PC-3 (cell line): ENCODE measurements around the gene MPST.

Experiments used
- EZH2 ChIP-seq: fragments of 300-600 bp; sonication (generic); IDR thresholded peaks from one replicate; pipeline ENCODE4 v1.6.1; 2017; ENCODE audit warnings: antibody characterized with exemption, mild to moderate bottlenecking, low read length; ENCODE audit not compliant: unreplicated experiment
- EZH2phosphoT487 ChIP-seq: fragments of 300-600 bp; sonication (generic); IDR thresholded peaks from 2 replicates; pipeline ENCODE4 v1.6.1; 2018; ENCODE audit warnings: mild to moderate bottlenecking, antibody characterized with exemption, low read length, borderline replicate concordance
- TF ChIP-seq, protein P1 (sequence below): fragments of 300-600 bp; sonication (generic); conservative IDR thresholded peaks from 2 replicates; pipeline ENCODE4 v1.5.1; 2017; ENCODE audit warnings: antibody characterized with exemption, low read depth, mild to moderate bottlenecking, low read length

DNA sequence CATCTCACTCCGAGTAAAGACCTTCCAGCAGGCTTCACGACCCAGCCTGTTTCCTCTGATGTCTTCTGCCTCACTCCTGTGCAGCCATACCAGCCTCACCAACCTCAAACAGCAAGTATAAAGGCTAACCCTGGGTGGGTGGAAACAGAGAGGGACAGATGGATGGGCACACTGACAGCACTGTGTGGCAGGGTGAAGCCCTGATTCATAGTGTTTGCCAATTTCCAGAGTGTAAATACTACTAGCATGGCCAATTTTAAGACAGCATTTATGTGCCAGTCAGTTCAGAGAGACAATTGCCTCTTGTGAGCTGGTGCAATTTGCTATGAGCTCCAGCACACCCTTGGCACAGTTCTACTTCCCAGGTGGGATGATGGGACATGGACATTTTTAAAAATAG, 21.8 kb upstream of the MPST start:
- TF ChIP-seq, protein P1, sequence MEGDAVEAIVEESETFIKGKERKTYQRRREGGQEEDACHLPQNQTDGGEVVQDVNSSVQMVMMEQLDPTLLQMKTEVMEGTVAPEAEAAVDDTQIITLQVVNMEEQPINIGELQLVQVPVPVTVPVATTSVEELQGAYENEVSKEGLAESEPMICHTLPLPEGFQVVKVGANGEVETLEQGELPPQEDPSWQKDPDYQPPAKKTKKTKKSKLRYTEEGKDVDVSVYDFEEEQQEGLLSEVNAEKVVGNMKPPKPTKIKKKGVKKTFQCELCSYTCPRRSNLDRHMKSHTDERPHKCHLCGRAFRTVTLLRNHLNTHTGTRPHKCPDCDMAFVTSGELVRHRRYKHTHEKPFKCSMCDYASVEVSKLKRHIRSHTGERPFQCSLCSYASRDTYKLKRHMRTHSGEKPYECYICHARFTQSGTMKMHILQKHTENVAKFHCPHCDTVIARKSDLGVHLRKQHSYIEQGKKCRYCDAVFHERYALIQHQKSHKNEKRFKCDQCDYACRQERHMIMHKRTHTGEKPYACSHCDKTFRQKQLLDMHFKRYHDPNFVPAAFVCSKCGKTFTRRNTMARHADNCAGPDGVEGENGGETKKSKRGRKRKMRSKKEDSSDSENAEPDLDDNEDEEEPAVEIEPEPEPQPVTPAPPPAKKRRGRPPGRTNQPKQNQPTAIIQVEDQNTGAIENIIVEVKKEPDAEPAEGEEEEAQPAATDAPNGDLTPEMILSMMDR, result no peak
- TF ChIP-seq EZH2phosphoT487 (no peak), EZH2 (no peak)
